ENCODE results near the gene DOCK6. TPM values are rescaled to one million over a fixed set of nuclear protein-coding genes. Genes with fewer than 3 reads are reported as not detected.

Gene DOCK6
- total and polyA plus RNA-seq, 9 donors: 12.8 to 60.0 (median 31.4) TPM

GRCh38 chr19:11254666-11255065 is 7.7 kb downstream of the DOCK6 start:
- Histone ChIP-seq H3K4me1 (ENCODE audit: insufficient read depth) (peaks cover 3% of the 10 kb centered on the region), H3K9me3 (no peaks in the 10 kb centered on the region), H3K27me3 (no peaks in the 10 kb centered on the region), H3K36me3 (no peaks in the 10 kb centered on the region), H3K4me3 (no peak overlapping the region), H3K27ac (no peak overlapping the region)
- intact Hi-C loops (cut with DNase I): no loop called here
- no peak for DNase-seq
- WGBS, 3 donors: 89 to 92% (median 91%) methylated on average over 5 of the region's 5 CpGs
- TF ChIP-seq CTCF (IDR thresholded peaks at IDR 0.05): no peak
- no peak for TF ChIP-seq POLR2A (IDR thresholded peaks at IDR 0.05)
- TF ChIP-seq EP300 (IDR thresholded peaks at IDR 0.05): no peak

- TF ChIP-seq POLR2A (IDR thresholded peaks at IDR 0.05) (no peak), EP300 (IDR thresholded peaks at IDR 0.05) (no peak), CTCF (IDR thresholded peaks at IDR 0.05) (no peak)
- Histone ChIP-seq H3K36me3 (no peaks in the 10 kb centered on the region), H3K27me3 (no peaks in the 10 kb centered on the region), H3K9me3 (no peaks in the 10 kb centered on the region), H3K27ac (no peak overlapping the region), H3K4me1 (ENCODE audit: insufficient read depth) (peaks cover 3% of the 10 kb centered on the region), H3K4me3 (no peak overlapping the region)
- 88 to 89% (median 88%) methylated on average over 19 of the region's 19 CpGs for WGBS, 3 donors
- DNase-seq: no peak
- intact Hi-C loops (cut with DNase I): no loop called here
Measured at GRCh38 chr19:11252665-11253355, 9.5 kb downstream of the DOCK6 start.

GRCh38 chr19:11251650-11252314 is 10.5 kb downstream of the DOCK6 start:
- Histone ChIP-seq H3K4me3 (no peak overlapping the region), H3K27me3 (no peaks in the 10 kb centered on the region), H3K4me1 (ENCODE audit: insufficient read depth) (peaks cover 3% of the 10 kb centered on the region), H3K27ac (no peak overlapping the region), H3K9me3 (no peaks in the 10 kb centered on the region), H3K36me3 (no peaks in the 10 kb centered on the region)
- 86 to 90% (median 87%) methylated on average over 11 of the region's 11 CpGs for WGBS, 3 donors
- DNase-seq: no peak
- TF ChIP-seq EP300 (IDR thresholded peaks at IDR 0.05) (no peak), CTCF (IDR thresholded peaks at IDR 0.05) (no peak), POLR2A (IDR thresholded peaks at IDR 0.05) (no peak)
- intact Hi-C loops (cut with DNase I): no loop called here

- Histone ChIP-seq H3K9me3 (no peaks in the 10 kb centered on the region), H3K27ac (no peak overlapping the region), H3K36me3 (no peaks in the 10 kb centered on the region), H3K27me3 (no peaks in the 10 kb centered on the region), H3K4me3 (no peak overlapping the region), H3K4me1 (ENCODE audit: insufficient read depth) (peaks cover 1% of the 10 kb centered on the region)
- intact Hi-C loops (cut with DNase I): no loop called here
- DNase-seq: no peak
- TF ChIP-seq EP300 (IDR thresholded peaks at IDR 0.05) (no peak), CTCF (IDR thresholded peaks at IDR 0.05) (no peak), POLR2A (IDR thresholded peaks at IDR 0.05) (no peak)
- WGBS, 3 donors: 93 to 95% (median 94%) methylated on average over 4 of the region's 4 CpGs
Measured at GRCh38 chr19:11251217-11251616, 11.1 kb downstream of the DOCK6 start.

Measured in ovary (tissue), 9 donors.